ENCODE results near the gene ZIC5.

DNA sequence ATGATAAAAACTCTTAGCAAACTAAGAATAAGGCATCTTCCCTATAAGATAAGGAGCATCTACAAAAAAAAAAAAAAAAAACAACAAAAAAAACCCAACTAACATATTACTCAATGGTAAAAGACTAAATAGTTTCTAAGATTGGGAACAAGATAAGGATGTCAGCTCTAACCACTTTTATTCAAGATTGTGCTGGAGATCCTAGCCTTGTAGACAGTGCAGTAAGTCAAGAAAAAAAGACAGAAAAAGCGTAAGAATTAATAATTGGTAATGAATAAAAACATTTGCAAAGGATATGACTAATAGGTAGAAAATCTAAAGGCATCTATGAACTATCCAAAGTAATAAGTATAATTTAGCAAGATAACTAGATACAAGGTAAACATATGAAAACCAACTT, 43.1 kb upstream of the ZIC5 start:
- TF ChIP-seq HOXA7 (CRISPR knock-in tag; IDR thresholded peaks at IDR 0.05) (no peak), ZNF143 (CRISPR knock-in tag; IDR thresholded peaks at IDR 0.05) (no peak), RFX5 (IDR thresholded peaks at IDR 0.05; ENCODE audit: low read depth, low read length) (no peak), KLF13 (CRISPR knock-in tag; IDR thresholded peaks at IDR 0.05) (no peak)
- TF ChIP-seq, protein P1, sequence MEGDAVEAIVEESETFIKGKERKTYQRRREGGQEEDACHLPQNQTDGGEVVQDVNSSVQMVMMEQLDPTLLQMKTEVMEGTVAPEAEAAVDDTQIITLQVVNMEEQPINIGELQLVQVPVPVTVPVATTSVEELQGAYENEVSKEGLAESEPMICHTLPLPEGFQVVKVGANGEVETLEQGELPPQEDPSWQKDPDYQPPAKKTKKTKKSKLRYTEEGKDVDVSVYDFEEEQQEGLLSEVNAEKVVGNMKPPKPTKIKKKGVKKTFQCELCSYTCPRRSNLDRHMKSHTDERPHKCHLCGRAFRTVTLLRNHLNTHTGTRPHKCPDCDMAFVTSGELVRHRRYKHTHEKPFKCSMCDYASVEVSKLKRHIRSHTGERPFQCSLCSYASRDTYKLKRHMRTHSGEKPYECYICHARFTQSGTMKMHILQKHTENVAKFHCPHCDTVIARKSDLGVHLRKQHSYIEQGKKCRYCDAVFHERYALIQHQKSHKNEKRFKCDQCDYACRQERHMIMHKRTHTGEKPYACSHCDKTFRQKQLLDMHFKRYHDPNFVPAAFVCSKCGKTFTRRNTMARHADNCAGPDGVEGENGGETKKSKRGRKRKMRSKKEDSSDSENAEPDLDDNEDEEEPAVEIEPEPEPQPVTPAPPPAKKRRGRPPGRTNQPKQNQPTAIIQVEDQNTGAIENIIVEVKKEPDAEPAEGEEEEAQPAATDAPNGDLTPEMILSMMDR (CRISPR knock-in tag; IDR thresholded peaks at IDR 0.05) = no peak
- TF ChIP-seq, protein P2, sequence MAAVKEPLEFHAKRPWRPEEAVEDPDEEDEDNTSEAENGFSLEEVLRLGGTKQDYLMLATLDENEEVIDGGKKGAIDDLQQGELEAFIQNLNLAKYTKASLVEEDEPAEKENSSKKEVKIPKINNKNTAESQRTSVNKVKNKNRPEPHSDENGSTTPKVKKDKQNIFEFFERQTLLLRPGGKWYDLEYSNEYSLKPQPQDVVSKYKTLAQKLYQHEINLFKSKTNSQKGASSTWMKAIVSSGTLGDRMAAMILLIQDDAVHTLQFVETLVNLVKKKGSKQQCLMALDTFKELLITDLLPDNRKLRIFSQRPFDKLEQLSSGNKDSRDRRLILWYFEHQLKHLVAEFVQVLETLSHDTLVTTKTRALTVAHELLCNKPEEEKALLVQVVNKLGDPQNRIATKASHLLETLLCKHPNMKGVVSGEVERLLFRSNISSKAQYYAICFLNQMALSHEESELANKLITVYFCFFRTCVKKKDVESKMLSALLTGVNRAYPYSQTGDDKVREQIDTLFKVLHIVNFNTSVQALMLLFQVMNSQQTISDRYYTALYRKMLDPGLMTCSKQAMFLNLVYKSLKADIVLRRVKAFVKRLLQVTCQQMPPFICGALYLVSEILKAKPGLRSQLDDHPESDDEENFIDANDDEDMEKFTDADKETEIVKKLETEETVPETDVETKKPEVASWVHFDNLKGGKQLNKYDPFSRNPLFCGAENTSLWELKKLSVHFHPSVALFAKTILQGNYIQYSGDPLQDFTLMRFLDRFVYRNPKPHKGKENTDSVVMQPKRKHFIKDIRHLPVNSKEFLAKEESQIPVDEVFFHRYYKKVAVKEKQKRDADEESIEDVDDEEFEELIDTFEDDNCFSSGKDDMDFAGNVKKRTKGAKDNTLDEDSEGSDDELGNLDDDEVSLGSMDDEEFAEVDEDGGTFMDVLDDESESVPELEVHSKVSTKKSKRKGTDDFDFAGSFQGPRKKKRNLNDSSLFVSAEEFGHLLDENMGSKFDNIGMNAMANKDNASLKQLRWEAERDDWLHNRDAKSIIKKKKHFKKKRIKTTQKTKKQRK (IDR thresholded peaks at IDR 0.05; ENCODE audit: low read length) = no peak
